Measurements from ENCODE around the gene CEACAM8. TPM values are rescaled to one million over a fixed set of nuclear protein-coding genes. Genes with fewer than 3 reads are reported as not detected.

The CEACAM8 gene
- total RNA-seq, 1 experiment from 2014 or later: not detected

DNA sequence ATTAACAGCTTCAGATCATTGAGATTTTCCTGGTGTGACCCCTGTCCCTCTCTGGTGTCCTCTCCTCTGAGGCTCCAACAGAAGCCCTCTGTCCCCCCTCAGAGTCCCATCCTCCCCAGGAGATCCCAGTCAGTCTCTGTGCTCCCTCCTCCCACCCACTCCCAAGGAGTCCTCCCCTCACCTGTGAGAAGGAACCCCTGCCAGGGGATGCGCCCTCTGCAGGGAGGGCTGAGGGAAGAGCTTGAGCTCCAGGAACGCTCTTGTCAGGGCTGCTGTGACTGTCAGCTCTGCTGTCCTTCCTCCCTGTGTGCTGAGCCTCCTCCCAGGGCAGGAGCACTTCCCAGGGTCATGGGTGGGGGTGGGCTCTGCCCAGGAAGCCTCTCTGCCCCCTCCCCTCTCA, 33.2 kb downstream of the CEACAM8 start (continued):
- TF ChIP-seq ATF3 (IDR thresholded peaks at IDR 0.05) (no peak), POLR2A (IDR thresholded peaks at IDR 0.05; ENCODE audit: borderline replicate concordance, extremely low read depth, insufficient read depth, insufficient read length) (no peak), CBX3 (IDR thresholded peaks at IDR 0.05; ENCODE audit: low read depth) (no peak)

DNA sequence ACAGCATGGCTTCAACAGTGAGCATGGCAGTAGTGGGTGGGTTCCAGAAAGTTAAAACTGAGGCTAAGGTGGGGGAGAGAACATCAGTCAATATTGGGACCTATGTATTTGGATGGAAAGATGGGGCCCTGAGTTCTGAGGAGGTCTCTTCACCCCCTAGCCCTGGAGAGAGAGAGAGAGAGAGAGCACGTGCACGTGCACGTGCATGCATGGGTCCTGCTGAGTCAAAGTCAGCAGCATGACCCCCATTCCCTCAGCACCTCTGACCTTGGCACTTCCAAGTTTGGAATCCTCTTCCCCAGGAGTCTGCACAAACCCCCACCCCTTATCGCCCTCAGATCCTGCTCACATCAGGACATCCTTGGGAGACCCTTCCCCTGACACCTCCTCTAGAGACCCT, 34.0 kb downstream of the CEACAM8 start:
- TF ChIP-seq EGR1 (IDR thresholded peaks at IDR 0.05; ENCODE audit: low read depth): no peak
- TF ChIP-seq SRF (IDR thresholded peaks at IDR 0.05; ENCODE audit: low read depth): no peak
- TF ChIP-seq ZBTB33 (IDR thresholded peaks at IDR 0.05; ENCODE audit: extremely low read depth, insufficient replicate concordance, low read length): no peak
- TF ChIP-seq POLR2AphosphoS5 (IDR thresholded peaks at IDR 0.05; ENCODE audit: low read depth, low read length): no peak
- no peak for TF ChIP-seq CBX3 (IDR thresholded peaks at IDR 0.05; ENCODE audit: low read depth)
- TF ChIP-seq CTCF (IDR thresholded peaks at IDR 0.05 in 2 of 3, conservative IDR thresholded peaks at IDR 0.05 in 1 of 3; ENCODE audit: borderline replicate concordance in 1 of 3, insufficient read depth in 1 of 3, low read depth in 2 of 3, low read length in 2 of 3): no peak
- no peak for TF ChIP-seq YY1 (IDR thresholded peaks at IDR 0.05; ENCODE audit: extremely low read depth, insufficient replicate concordance, low read depth, low read length)
- TF ChIP-seq ZFX (IDR thresholded peaks at IDR 0.05): no peak
- TF ChIP-seq RAD21 (IDR thresholded peaks at IDR 0.05; ENCODE audit: low read depth): no peak
- no peak for TF ChIP-seq CEBPB (IDR thresholded peaks at IDR 0.05; ENCODE audit: low read depth)
- no peak for TF ChIP-seq ELF1 (IDR thresholded peaks at IDR 0.05; ENCODE audit: borderline replicate concordance, low read depth)
- TF ChIP-seq EZH2phosphoT487 (IDR thresholded peaks at IDR 0.05; ENCODE audit: borderline replicate concordance): no peak
- TF ChIP-seq, protein P1, sequence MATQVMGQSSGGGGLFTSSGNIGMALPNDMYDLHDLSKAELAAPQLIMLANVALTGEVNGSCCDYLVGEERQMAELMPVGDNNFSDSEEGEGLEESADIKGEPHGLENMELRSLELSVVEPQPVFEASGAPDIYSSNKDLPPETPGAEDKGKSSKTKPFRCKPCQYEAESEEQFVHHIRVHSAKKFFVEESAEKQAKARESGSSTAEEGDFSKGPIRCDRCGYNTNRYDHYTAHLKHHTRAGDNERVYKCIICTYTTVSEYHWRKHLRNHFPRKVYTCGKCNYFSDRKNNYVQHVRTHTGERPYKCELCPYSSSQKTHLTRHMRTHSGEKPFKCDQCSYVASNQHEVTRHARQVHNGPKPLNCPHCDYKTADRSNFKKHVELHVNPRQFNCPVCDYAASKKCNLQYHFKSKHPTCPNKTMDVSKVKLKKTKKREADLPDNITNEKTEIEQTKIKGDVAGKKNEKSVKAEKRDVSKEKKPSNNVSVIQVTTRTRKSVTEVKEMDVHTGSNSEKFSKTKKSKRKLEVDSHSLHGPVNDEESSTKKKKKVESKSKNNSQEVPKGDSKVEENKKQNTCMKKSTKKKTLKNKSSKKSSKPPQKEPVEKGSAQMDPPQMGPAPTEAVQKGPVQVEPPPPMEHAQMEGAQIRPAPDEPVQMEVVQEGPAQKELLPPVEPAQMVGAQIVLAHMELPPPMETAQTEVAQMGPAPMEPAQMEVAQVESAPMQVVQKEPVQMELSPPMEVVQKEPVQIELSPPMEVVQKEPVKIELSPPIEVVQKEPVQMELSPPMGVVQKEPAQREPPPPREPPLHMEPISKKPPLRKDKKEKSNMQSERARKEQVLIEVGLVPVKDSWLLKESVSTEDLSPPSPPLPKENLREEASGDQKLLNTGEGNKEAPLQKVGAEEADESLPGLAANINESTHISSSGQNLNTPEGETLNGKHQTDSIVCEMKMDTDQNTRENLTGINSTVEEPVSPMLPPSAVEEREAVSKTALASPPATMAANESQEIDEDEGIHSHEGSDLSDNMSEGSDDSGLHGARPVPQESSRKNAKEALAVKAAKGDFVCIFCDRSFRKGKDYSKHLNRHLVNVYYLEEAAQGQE (IDR thresholded peaks at IDR 0.05; ENCODE audit: low read depth): no peak
- TF ChIP-seq JUND (IDR thresholded peaks at IDR 0.05): no peak
- no peak for TF ChIP-seq SIN3A (IDR thresholded peaks at IDR 0.05; ENCODE audit: low read depth)
- Histone ChIP-seq H3K9me3 (ENCODE audit: control insufficient read depth in 1 of 2, insufficient read depth in 1 of 2, low read depth in 1 of 2, low read length in 2 of 2) (no peaks in the 10 kb centered on the region), H2AFZ (ENCODE audit: low read depth, low read length, poor library complexity, severe bottlenecking) (no peak overlapping the region), H3K27ac (ENCODE audit: low read depth, low read length) (no peak overlapping the region), H4K20me1 (ENCODE audit: insufficient read depth) (no peaks in the 10 kb centered on the region), H3K4me2 (ENCODE audit: low read length) (no peak overlapping the region), H3K36me3 (ENCODE audit: control insufficient read depth in 1 of 2, insufficient read depth in 2 of 2, low read length in 2 of 2) (no peaks in the 10 kb centered on the region), H3K79me2 (ENCODE audit: insufficient read depth, low read length) (no peaks in the 10 kb centered on the region), H3K4me1 (ENCODE audit: control insufficient read depth in 1 of 2, insufficient read depth in 2 of 2, low read length in 2 of 2) (peaks cover 0 to 3% of the 10 kb centered on the region in 2 experiments; a peak in 2 of 4 replicates), H3K9ac (ENCODE audit: low read length) (no peak overlapping the region), H3K27me3 (ENCODE audit: insufficient read depth, low read length) (0 out of 2 replicates have a peak, but pooled peaks cover 2% of the 10 kb centered on the region), H3K9me2 (ENCODE audit: insufficient read depth) (no peaks in the 10 kb centered on the region), H3K4me3 (replicated peaks in 1 of 2; ENCODE audit: low read depth in 1 of 2, low read length in 2 of 2) (no peak overlapping the region)
- ChIA-PET POLR2A (no interaction called here), CTCF (interaction anchor here (1.2 to 1.8 kb wide), 2 partner anchors 36 to 111 kb away, joined by 5 to 6 read pairs; no protein-coding TSS in a partner anchor), RAD21 (ENCODE audit: low non-redundant PET in 1 of 2, low total read pairs in 2 of 2, uncharacterized antibody in 2 of 2, unreplicated experiment in 2 of 2) (no interaction called here)
- DNase-seq (ENCODE audit: low read depth, low spot score) (no peak), ATAC-seq (no peak)
- no TSS peak for BruUV-seq (replicated peaks)
- intact Hi-C loops (cut with micrococcal nuclease): loop anchor here (5.0 kb wide), 1 partner anchor 37 kb away; no protein-coding TSS in a partner anchor

Measured in HCT116 (cell line).